T-cell (primary cell): Measurements from ENCODE around the gene NEUROD2. TPM values are rescaled to one million over a fixed set of nuclear protein-coding genes. Genes with fewer than 3 reads are reported as not detected.
"Not testable (repeated sequence)": the region's sequence is repeated elsewhere in the genome, so short reads cannot be mapped to it uniquely, and the experiment has no call there.

Experiments used
- ATAC-seq, 4 experiments: fragments of 200-7000 bp in 3 of 4; fragments of 150-1000 bp in 1 of 4; cut with Tn5 transposase; replicated peaks in 1 of 4; 1 replicate in 3 of 4; 2 replicates in 1 of 4; pipeline ENCODE4 v1.10.0; 2021; ENCODE audit warnings: moderate library complexity in 3 of 4, mild to moderate bottlenecking in 2 of 4, moderate number of reproducible peaks in 1 of 4
- CTCF ChIA-PET, 2 donors: fragments of 300-600 bp; sonication (Branson Sonifier 250); formaldehyde crosslinking; loops; one replicate each; lab custom pipeline; 2022; ENCODE audit warnings: antibody characterized with exemption in 2 of 2; lab: Charles Lee
- POLR2A ChIA-PET, 2 donors: fragments of 300-600 bp; sonication (Branson Sonifier 250); formaldehyde crosslinking; loops; one replicate each; lab custom pipeline; 2022; ENCODE audit warnings: antibody characterized with exemption in 2 of 2; lab: Charles Lee
- DNase-seq, 35 experiments: peaks; one replicate each; pipeline versions ENCODE4 v3.0.0 to v3.0.0-alpha.2; 2013 to 2023
- H3K27ac ChIP-seq: one replicate; pipeline ENCODE4 v1.5.1; 2013; ENCODE audit warnings: low read length
- H3K27me3 ChIP-seq, 2 experiments: replicated peaks in 1 of 2; 1 replicate in 1 of 2; 2 replicates in 1 of 2; pipeline versions ENCODE4 v1.6.1 to v1.7.0; 2013; ENCODE audit warnings: low read length in 1 of 2, mixed read lengths in 1 of 2; ENCODE audit not compliant: control insufficient read depth in 2 of 2, insufficient read depth in 2 of 2; ENCODE audit errors: extremely low read depth in 1 of 2
- H3K36me3 ChIP-seq, 2 donors: 1 replicate in 1 of 2; 2 replicates in 1 of 2; pipeline versions ENCODE4 v1.6.1 to v1.7.0; 2013; ENCODE audit warnings: low read length in 1 of 2; ENCODE audit not compliant: control insufficient read depth in 2 of 2, insufficient read depth in 1 of 2; ENCODE audit errors: extremely low read depth in 1 of 2
- H3K4me1 ChIP-seq, 2 experiments: 1 replicate in 1 of 2; 2 replicates in 1 of 2; pipeline versions ENCODE4 v1.6.1 to v1.7.0; 2013; ENCODE audit warnings: low read length in 2 of 2, mixed read lengths in 1 of 2; ENCODE audit not compliant: insufficient read depth in 2 of 2, control insufficient read depth in 1 of 2; ENCODE audit errors: extremely low read depth in 1 of 2
- H3K4me3 ChIP-seq, 2 donors: 1 replicate in 1 of 2; 2 replicates in 1 of 2; pipeline versions ENCODE4 v1.5.1 to v1.7.0; 2013; ENCODE audit warnings: mild to moderate bottlenecking in 2 of 2, low read length in 1 of 2, moderate library complexity in 1 of 2; ENCODE audit not compliant: control insufficient read depth in 1 of 2; ENCODE audit errors: extremely low read depth in 1 of 2
- H3K9me3 ChIP-seq: 2 replicates; pipeline ENCODE4 v1.7.0; 2013
- H3K27ac Mint-ChIP-seq, 2 donors: one replicate each; pipeline ENCODE4 v1.8.0; 2020 to 2021; ENCODE audit warnings: mild to moderate bottlenecking in 2 of 2, mixed read lengths in 2 of 2
- H3K27me3 Mint-ChIP-seq, 2 donors: one replicate each; pipeline ENCODE4 v1.8.0; 2021 to 2022; ENCODE audit warnings: mixed read lengths in 2 of 2
- H3K36me3 Mint-ChIP-seq: one replicate; pipeline ENCODE4 v1.8.0; 2021; ENCODE audit warnings: mixed read lengths
- H3K4me1 Mint-ChIP-seq, 3 donors: one replicate each; pipeline ENCODE4 v1.8.0; 2020 to 2022; ENCODE audit warnings: mixed read lengths in 3 of 3, mild to moderate bottlenecking in 1 of 3
- H3K4me3 Mint-ChIP-seq, 3 donors: one replicate each; pipeline ENCODE4 v1.8.0; 2020 to 2022; ENCODE audit warnings: mild to moderate bottlenecking in 3 of 3, mixed read lengths in 3 of 3, moderate library complexity in 3 of 3
- H3K9me3 Mint-ChIP-seq, 3 donors: one replicate each; pipeline ENCODE4 v1.8.0; 2020 to 2022; ENCODE audit warnings: mixed read lengths in 3 of 3
- WGBS: methylation state at CpG from one replicate; pipeline ENCODE4 v1.1.5; 2013; ENCODE audit warnings: missing lambda C conversion rate; ENCODE audit not compliant: insufficient coverage; 5-methylcytosine and 5-hydroxymethylcytosine counted together
- total RNA-seq, 35 experiments: library from RNA in 6 of 35; stranded (reverse) in 6 of 35; fragments of 120-200 nt in 1 of 35; gene quantifications; one replicate each; pipeline versions ENCODE4 v1.2.1 to v1.2.4 and lab custom pipeline; 2013 to 2026

NEUROD2 gene
- total RNA-seq, 5 donors from 2014 or later (not counting 1 experiment from before 2014, with no cell fraction given): not detected

GRCh38 chr17:39590180-39590579, 17.5 kb downstream of the NEUROD2 start:
- H3K27ac Mint-ChIP-seq, H3K36me3 ChIP-seq, H3K27ac ChIP-seq, H3K4me3 Mint-ChIP-seq, H3K9me3 ChIP-seq, ATAC-seq, H3K4me1 Mint-ChIP-seq, H3K4me3 ChIP-seq, H3K36me3 Mint-ChIP-seq, POLR2A ChIA-PET, DNase-seq, H3K4me1 ChIP-seq, H3K9me3 Mint-ChIP-seq: not testable (repeated sequence)
- H3K27me3 Mint-ChIP-seq: peaks cover 50 to 61% of the 10 kb centered on the region in 2 donors
- H3K27me3 ChIP-seq: peaks cover 2 to 31% of the 10 kb centered on the region in 2 experiments
- CTCF ChIA-PET: interaction anchor here in 1 of 2 donors (0.6 kb wide), 1 partner anchor 137 kb away, joined by 5 read pairs; no protein-coding TSS in a partner anchor
- no CpG with 5 or more reads among the region's 2 CpGs for WGBS

GRCh38 chr17:39582658-39583057, 25.1 kb downstream of the NEUROD2 start:
- WGBS: no CpG with 5 or more reads among the region's 2 CpGs
- Histone ChIP-seq H3K4me3 (no peak overlapping the region), H3K27me3 (peaks cover 0 to 7% of the 10 kb centered on the region in 2 experiments), H3K36me3 (no peaks in the 10 kb centered on the region), H3K4me1 (no peaks in the 10 kb centered on the region), H3K9me3 (no peaks in the 10 kb centered on the region), H3K27ac (no peak overlapping the region)
- DNase-seq: no peak
- peaks cover 4 to 8% of the 10 kb centered on the region in 2 donors for H3K27me3 Mint-ChIP-seq
- no peaks in the 10 kb centered on the region for H3K4me1 Mint-ChIP-seq
- peaks cover 18% of the 10 kb centered on the region for H3K36me3 Mint-ChIP-seq
- H3K27ac Mint-ChIP-seq: no peak overlapping the region
- POLR2A ChIA-PET: no interaction called here
- CTCF ChIA-PET: no interaction called here
- H3K4me3 Mint-ChIP-seq: no peak overlapping the region
- no peak for ATAC-seq
- H3K9me3 Mint-ChIP-seq: no peaks in the 10 kb centered on the region

- no peak overlapping the region for H3K27ac Mint-ChIP-seq
- 89% methylated on average over 3 of the region's 4 CpGs for WGBS
- Histone ChIP-seq H3K27ac (no peak overlapping the region), H3K4me1 (no peaks in the 10 kb centered on the region), H3K9me3 (no peaks in the 10 kb centered on the region), H3K27me3 (peaks cover 0 to 6% of the 10 kb centered on the region in 2 experiments), H3K36me3 (no peaks in the 10 kb centered on the region), H3K4me3 (no peak overlapping the region)
- ChIA-PET CTCF (no interaction called here), POLR2A (no interaction called here)
- H3K9me3 Mint-ChIP-seq: no peaks in the 10 kb centered on the region
- no peak overlapping the region for H3K4me3 Mint-ChIP-seq
- DNase-seq (no peak), ATAC-seq (no peak)
- H3K36me3 Mint-ChIP-seq: peaks cover 18% of the 10 kb centered on the region
- H3K27me3 Mint-ChIP-seq: peaks cover under 1 to 5% of the 10 kb centered on the region in 2 donors
- H3K4me1 Mint-ChIP-seq: no peaks in the 10 kb centered on the region
These were observed 26.0 kb downstream of the NEUROD2 start for GRCh38 chr17:39581759-39582085.

- Mint-ChIP-seq H3K4me1 (no peaks in the 10 kb centered on the region), H3K4me3 (no peak overlapping the region), H3K27ac (no peak overlapping the region), H3K36me3 (peaks cover 18% of the 10 kb centered on the region), H3K27me3 (peaks cover 0 to 6% of the 10 kb centered on the region in 2 donors), H3K9me3 (no peaks in the 10 kb centered on the region)
- H3K4me1 ChIP-seq: no peaks in the 10 kb centered on the region
- H3K9me3 ChIP-seq: no peaks in the 10 kb centered on the region
- ChIA-PET CTCF (no interaction called here), POLR2A (interaction anchor here in 1 of 2 donors (0.6 kb wide), 1 partner anchor 86 kb away, joined by 10 read pairs; no protein-coding TSS in a partner anchor)
- no peaks in the 10 kb centered on the region for H3K36me3 ChIP-seq
- WGBS: 90% methylated on average over 16 of the region's 20 CpGs
- no peak for DNase-seq
- peaks cover 0 to 6% of the 10 kb centered on the region in 2 experiments for H3K27me3 ChIP-seq
- ATAC-seq: no peak
- H3K27ac ChIP-seq: no peak overlapping the region
- H3K4me3 ChIP-seq: no peak overlapping the region
These were observed 26.5 kb downstream of the NEUROD2 start for GRCh38 chr17:39581071-39581758.

- peaks cover 18% of the 10 kb centered on the region for H3K36me3 Mint-ChIP-seq
- H3K27ac ChIP-seq: no peak overlapping the region
- no peak overlapping the region for H3K27ac Mint-ChIP-seq
- H3K27me3 Mint-ChIP-seq: peaks cover 2 to 6% of the 10 kb centered on the region in 2 donors
- H3K9me3 Mint-ChIP-seq: no peaks in the 10 kb centered on the region
- no peak for ATAC-seq
- no peaks in the 10 kb centered on the region for H3K36me3 ChIP-seq
- peaks cover 0 to 2% (median 0%) of the 10 kb centered on the region in 3 donors for H3K4me1 Mint-ChIP-seq
- ChIA-PET CTCF (no interaction called here), POLR2A (interaction anchor here in 1 of 2 donors (0.6 kb wide), 1 partner anchor 29 kb away, joined by 3 read pairs; no protein-coding TSS in a partner anchor)
- no peaks in the 10 kb centered on the region for H3K9me3 ChIP-seq
- H3K4me3 ChIP-seq: no peak overlapping the region
- H3K4me3 Mint-ChIP-seq: no peak overlapping the region
- no peaks in the 10 kb centered on the region for H3K4me1 ChIP-seq
- 96% methylated on average over 5 of the region's 7 CpGs for WGBS
- H3K27me3 ChIP-seq: peaks cover 0 to 6% of the 10 kb centered on the region in 2 experiments
- DNase-seq: no peak
These were observed 27.6 kb downstream of the NEUROD2 start for GRCh38 chr17:39580082-39580468.

GRCh38 chr17:39579318-39580081, 28.2 kb downstream of the NEUROD2 start:
- DNase-seq (no peak), ATAC-seq (no peak)
- ChIA-PET POLR2A (interaction anchor here in 1 of 2 donors (0.6 kb wide), 1 partner anchor 28 kb away, joined by 3 read pairs; no protein-coding TSS in a partner anchor), CTCF (no interaction called here)
- Mint-ChIP-seq H3K36me3 (peaks cover 16% of the 10 kb centered on the region), H3K27ac (no peak overlapping the region), H3K4me3 (no peak overlapping the region), H3K4me1 (peaks cover 0 to 3% (median 0%) of the 10 kb centered on the region in 3 donors), H3K27me3 (peaks cover 3 to 6% of the 10 kb centered on the region in 2 donors), H3K9me3 (no peaks in the 10 kb centered on the region)
- 56% methylated on average over 2 of the region's 8 CpGs for whole genome bisulfite sequencing
- Histone ChIP-seq H3K27me3 (peaks cover 0 to 6% of the 10 kb centered on the region in 2 experiments), H3K4me1 (no peaks in the 10 kb centered on the region), H3K4me3 (no peak overlapping the region), H3K9me3 (no peaks in the 10 kb centered on the region), H3K36me3 (no peaks in the 10 kb centered on the region), H3K27ac (no peak overlapping the region)
